ENCODE measurements around the gene FOS. TPM values are rescaled to one million over a fixed set of nuclear protein-coding genes. Genes with fewer than 3 reads are reported as not detected.

The FOS gene
- total and polyA plus RNA-seq, 2 of the 8 experiments (the other 6 are each of a cell fraction or from before 2014, with no cell fraction given), result 50.2 to 51.8 TPM

DNA sequence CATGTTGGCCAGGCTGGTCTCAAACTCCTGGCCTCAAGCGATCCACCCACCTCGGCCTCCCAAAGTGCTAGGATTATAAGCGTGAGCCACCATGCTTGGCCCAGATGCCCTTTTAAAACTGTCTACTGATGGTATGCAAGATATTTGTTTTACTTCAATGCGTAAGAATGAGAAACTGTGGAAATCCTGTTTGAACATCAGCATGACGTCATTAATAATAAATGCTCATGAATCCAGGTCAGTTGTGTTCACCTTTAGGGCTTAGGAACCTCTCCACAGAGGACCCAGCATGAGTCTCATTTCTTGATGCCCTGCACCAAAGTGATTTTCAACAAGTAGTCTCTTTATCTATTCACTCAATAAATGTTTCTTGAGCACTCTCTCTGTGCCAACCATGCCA, 34.5 kb upstream of the FOS start (continued):
- TF ChIP-seq, protein P1, sequence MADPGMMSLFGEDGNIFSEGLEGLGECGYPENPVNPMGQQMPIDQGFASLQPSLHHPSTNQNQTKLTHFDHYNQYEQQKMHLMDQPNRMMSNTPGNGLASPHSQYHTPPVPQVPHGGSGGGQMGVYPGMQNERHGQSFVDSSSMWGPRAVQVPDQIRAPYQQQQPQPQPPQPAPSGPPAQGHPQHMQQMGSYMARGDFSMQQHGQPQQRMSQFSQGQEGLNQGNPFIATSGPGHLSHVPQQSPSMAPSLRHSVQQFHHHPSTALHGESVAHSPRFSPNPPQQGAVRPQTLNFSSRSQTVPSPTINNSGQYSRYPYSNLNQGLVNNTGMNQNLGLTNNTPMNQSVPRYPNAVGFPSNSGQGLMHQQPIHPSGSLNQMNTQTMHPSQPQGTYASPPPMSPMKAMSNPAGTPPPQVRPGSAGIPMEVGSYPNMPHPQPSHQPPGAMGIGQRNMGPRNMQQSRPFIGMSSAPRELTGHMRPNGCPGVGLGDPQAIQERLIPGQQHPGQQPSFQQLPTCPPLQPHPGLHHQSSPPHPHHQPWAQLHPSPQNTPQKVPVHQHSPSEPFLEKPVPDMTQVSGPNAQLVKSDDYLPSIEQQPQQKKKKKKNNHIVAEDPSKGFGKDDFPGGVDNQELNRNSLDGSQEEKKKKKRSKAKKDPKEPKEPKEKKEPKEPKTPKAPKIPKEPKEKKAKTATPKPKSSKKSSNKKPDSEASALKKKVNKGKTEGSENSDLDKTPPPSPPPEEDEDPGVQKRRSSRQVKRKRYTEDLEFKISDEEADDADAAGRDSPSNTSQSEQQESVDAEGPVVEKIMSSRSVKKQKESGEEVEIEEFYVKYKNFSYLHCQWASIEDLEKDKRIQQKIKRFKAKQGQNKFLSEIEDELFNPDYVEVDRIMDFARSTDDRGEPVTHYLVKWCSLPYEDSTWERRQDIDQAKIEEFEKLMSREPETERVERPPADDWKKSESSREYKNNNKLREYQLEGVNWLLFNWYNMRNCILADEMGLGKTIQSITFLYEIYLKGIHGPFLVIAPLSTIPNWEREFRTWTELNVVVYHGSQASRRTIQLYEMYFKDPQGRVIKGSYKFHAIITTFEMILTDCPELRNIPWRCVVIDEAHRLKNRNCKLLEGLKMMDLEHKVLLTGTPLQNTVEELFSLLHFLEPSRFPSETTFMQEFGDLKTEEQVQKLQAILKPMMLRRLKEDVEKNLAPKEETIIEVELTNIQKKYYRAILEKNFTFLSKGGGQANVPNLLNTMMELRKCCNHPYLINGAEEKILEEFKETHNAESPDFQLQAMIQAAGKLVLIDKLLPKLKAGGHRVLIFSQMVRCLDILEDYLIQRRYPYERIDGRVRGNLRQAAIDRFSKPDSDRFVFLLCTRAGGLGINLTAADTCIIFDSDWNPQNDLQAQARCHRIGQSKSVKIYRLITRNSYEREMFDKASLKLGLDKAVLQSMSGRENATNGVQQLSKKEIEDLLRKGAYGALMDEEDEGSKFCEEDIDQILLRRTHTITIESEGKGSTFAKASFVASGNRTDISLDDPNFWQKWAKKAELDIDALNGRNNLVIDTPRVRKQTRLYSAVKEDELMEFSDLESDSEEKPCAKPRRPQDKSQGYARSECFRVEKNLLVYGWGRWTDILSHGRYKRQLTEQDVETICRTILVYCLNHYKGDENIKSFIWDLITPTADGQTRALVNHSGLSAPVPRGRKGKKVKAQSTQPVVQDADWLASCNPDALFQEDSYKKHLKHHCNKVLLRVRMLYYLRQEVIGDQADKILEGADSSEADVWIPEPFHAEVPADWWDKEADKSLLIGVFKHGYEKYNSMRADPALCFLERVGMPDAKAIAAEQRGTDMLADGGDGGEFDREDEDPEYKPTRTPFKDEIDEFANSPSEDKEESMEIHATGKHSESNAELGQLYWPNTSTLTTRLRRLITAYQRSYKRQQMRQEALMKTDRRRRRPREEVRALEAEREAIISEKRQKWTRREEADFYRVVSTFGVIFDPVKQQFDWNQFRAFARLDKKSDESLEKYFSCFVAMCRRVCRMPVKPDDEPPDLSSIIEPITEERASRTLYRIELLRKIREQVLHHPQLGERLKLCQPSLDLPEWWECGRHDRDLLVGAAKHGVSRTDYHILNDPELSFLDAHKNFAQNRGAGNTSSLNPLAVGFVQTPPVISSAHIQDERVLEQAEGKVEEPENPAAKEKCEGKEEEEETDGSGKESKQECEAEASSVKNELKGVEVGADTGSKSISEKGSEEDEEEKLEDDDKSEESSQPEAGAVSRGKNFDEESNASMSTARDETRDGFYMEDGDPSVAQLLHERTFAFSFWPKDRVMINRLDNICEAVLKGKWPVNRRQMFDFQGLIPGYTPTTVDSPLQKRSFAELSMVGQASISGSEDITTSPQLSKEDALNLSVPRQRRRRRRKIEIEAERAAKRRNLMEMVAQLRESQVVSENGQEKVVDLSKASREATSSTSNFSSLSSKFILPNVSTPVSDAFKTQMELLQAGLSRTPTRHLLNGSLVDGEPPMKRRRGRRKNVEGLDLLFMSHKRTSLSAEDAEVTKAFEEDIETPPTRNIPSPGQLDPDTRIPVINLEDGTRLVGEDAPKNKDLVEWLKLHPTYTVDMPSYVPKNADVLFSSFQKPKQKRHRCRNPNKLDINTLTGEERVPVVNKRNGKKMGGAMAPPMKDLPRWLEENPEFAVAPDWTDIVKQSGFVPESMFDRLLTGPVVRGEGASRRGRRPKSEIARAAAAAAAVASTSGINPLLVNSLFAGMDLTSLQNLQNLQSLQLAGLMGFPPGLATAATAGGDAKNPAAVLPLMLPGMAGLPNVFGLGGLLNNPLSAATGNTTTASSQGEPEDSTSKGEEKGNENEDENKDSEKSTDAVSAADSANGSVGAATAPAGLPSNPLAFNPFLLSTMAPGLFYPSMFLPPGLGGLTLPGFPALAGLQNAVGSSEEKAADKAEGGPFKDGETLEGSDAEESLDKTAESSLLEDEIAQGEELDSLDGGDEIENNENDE (IDR thresholded peaks at IDR 0.05; ENCODE audit: insufficient replicate concordance, low read length), result no peak
- TF ChIP-seq HDAC2 (IDR thresholded peaks at IDR 0.05; ENCODE audit: borderline replicate concordance in 1 of 2, low read depth in 2 of 2, low read length in 2 of 2) (no peak), SUZ12 (IDR thresholded peaks at IDR 0.05; ENCODE audit: low read length) (no peak), RBBP5 (IDR thresholded peaks at IDR 0.05; ENCODE audit: borderline replicate concordance, low read depth, low read length) (no peak), SP1 (IDR thresholded peaks at IDR 0.05; ENCODE audit: low read depth, low read length) (no peak), KDM1A (IDR thresholded peaks at IDR 0.05; ENCODE audit: borderline replicate concordance, low read length) (no peak)
